OCI-LY7 (cell line): ENCODE measurements around the gene IL22RA2. TPM values are rescaled to one million over a fixed set of nuclear protein-coding genes. Genes with fewer than 3 reads are reported as not detected.

Experiments used
- BruUV-seq: library from RNA; stranded (reverse); fragments of 400-500 nt; replicated peaks from 2 replicates; lab custom pipeline; 2021; lab: Mats Ljungman, UMichigan
- CTCF ChIA-PET: fragments of 300-600 bp; sonication (Branson Sonifier 250); formaldehyde crosslinking; loops from one replicate; lab custom pipeline; 2022; ENCODE audit warnings: antibody characterized with exemption; ENCODE audit not compliant: unreplicated experiment; lab: Charles Lee
- POLR2A ChIA-PET: fragments of 300-600 bp; sonication (Branson Sonifier 250); formaldehyde crosslinking; loops from one replicate; lab custom pipeline; 2022; ENCODE audit warnings: antibody characterized with exemption; lab: Charles Lee
- DNase-seq: peaks from one replicate; pipeline ENCODE4 v3.0.0-alpha.2; 2015; ENCODE audit warnings: low spot score
- H2AFZ ChIP-seq: fragments of 200-600 bp; sonication (generic), shearing (Covaris generic); 2 replicates; pipeline ENCODE4 v1.6.1; 2014; ENCODE audit warnings: mild to moderate bottlenecking, antibody characterized with exemption, low read length, moderate library complexity
- H3K27ac ChIP-seq: fragments of 200-600 bp; sonication (generic); 2 replicates; pipeline ENCODE4 v1.5.1; 2014; ENCODE audit warnings: mixed run types, low read depth, mild to moderate bottlenecking, moderate library complexity, low read length, inconsistent platforms; ENCODE audit not compliant: poor library complexity, severe bottlenecking
- H3K36me3 ChIP-seq: fragments of 200-600 bp; sonication (generic); 2 replicates; pipeline ENCODE4 v1.6.1; 2014; ENCODE audit warnings: mild to moderate bottlenecking, antibody characterized with exemption, low read length, moderate library complexity, mixed read lengths; ENCODE audit not compliant: insufficient read depth
- H3K4me1 ChIP-seq: fragments of 200-600 bp; sonication (generic); 2 replicates; pipeline ENCODE4 v1.5.1; 2014; ENCODE audit warnings: mild to moderate bottlenecking, low read length; ENCODE audit not compliant: insufficient read depth, poor library complexity, severe bottlenecking
- H3K4me2 ChIP-seq: fragments of 200-600 bp; sonication (generic); 2 replicates; pipeline ENCODE4 v1.6.1; 2014; ENCODE audit warnings: mild to moderate bottlenecking, low read length
- H3K4me3 ChIP-seq: fragments of 200-600 bp; sonication (generic); 2 replicates; pipeline ENCODE4 v1.5.1; 2014; ENCODE audit warnings: mild to moderate bottlenecking, low read depth, low read length; ENCODE audit not compliant: poor library complexity, severe bottlenecking
- H3K79me2 ChIP-seq: fragments of 200-600 bp; sonication (generic); 2 replicates; pipeline ENCODE4 v1.6.1; 2016; ENCODE audit warnings: low read depth, mild to moderate bottlenecking, low read length, moderate library complexity, mixed read lengths; ENCODE audit not compliant: insufficient read depth
- H3K9me2 ChIP-seq: fragments of 200-600 bp; sonication (generic); 2 replicates; pipeline ENCODE4 v1.6.1; 2016; ENCODE audit warnings: mild to moderate bottlenecking, low read length, mixed read lengths; ENCODE audit not compliant: insufficient read depth
- H3K9me3 ChIP-seq: fragments of 200-600 bp; sonication (generic); 2 replicates; pipeline ENCODE4 v1.6.1; 2014; ENCODE audit warnings: mild to moderate bottlenecking, mixed run types, low read length, mixed read lengths
- H4K20me1 ChIP-seq: fragments of 200-600 bp; sonication (generic); 2 replicates; pipeline ENCODE4 v1.6.1; 2014; ENCODE audit warnings: mild to moderate bottlenecking, antibody characterized with exemption, low read length, moderate library complexity, mixed read lengths; ENCODE audit not compliant: insufficient read depth
- EZH2phosphoT487 ChIP-seq: fragments of 200-600 bp; sonication (generic); IDR thresholded peaks from 2 replicates; pipeline ENCODE4 v1.6.1; 2018; ENCODE audit warnings: low read depth, borderline replicate concordance, mild to moderate bottlenecking, mixed run types, antibody characterized with exemption, low read length, moderate library complexity, mixed read lengths
- intact Hi-C: fragments of 100-400 bp; cut with micrococcal nuclease; formaldehyde crosslinking; loops from one replicate; pipeline ENCODE4 v1.10.0; 2022; ENCODE audit not compliant: unreplicated experiment
- total RNA-seq, 2 experiments: library from RNA; depleted of rRNA in 1 of 2; stranded (reverse); fragments of >200 nt in 1 of 2; shearing (Covaris generic) in 1 of 2; gene quantifications; 2 replicates each; pipeline ENCODE4 v1.2.3, GENCODE V29; 2014 to 2022
- TF ChIP-seq, protein P1 (sequence below): fragments of 200-600 bp; sonication (generic); conservative IDR thresholded peaks from 2 replicates; pipeline ENCODE4 v1.5.1; 2014; ENCODE audit warnings: mild to moderate bottlenecking, antibody characterized with exemption, low read length, moderate library complexity, mixed read lengths

The IL22RA2 gene
- total RNA-seq, 2 experiments from 2014 or later = not detected

DNA sequence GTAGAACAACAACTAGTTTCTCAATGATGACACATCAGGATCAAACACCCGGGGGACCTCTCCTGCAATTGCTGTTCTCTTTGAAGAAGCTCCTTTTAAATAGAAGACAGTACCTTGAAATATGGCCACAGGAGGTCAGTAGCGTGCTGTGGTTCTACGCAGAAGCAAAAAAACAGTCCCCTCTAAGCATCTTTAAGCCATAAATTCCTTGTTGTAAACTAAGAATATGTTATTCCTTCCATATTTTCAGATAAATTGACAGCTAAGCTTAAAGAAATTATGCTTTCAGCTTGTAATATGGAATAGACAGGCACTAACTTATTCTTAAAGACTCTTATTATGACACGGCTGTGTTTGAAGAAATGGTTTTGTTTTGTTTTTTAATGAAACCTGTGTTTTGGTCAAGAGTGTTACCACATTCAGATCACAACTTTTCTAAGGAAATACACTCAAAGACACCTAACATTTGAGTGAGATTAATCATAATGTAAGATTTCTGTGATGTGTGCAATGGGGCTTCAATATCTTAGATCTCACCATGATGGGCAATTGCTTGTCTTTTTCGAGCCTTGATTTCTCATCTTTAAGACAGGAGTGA, 78.9 kb downstream of the IL22RA2 start:
- peak; percentile 83 for DNase-seq
- H3K9me3 ChIP-seq = no peaks in the 10 kb centered on the region
- ChIA-PET CTCF (interaction anchor here (0.6 to 3.8 kb wide), 8 partner anchors 72 to 495 kb away, joined by 3 to 34 read pairs (median 4); no protein-coding TSS in a partner anchor), POLR2A (interaction anchor here (0.6 to 3.4 kb wide), 13 partner anchors 10 to 231 kb away, joined by 3 to 15 read pairs (median 3); no protein-coding TSS in a partner anchor)
- H3K27ac ChIP-seq = peak overlapping the region; percentile 42
- H3K36me3 ChIP-seq = no peaks in the 10 kb centered on the region
- H3K4me2 ChIP-seq = peak overlapping the region; percentile 62
- H3K4me3 ChIP-seq = no peak overlapping the region
- no peaks in the 10 kb centered on the region for H3K79me2 ChIP-seq
- intact Hi-C loops = loop anchor here (1.0 to 10.0 kb wide), 7 partner anchors 72 to 547 kb away; partner anchors contain the start of gene IFNGR1
- peaks cover 53% of the 10 kb centered on the region for H3K4me1 ChIP-seq
- TF ChIP-seq EZH2phosphoT487 = no peak
- TF ChIP-seq, protein P1, sequence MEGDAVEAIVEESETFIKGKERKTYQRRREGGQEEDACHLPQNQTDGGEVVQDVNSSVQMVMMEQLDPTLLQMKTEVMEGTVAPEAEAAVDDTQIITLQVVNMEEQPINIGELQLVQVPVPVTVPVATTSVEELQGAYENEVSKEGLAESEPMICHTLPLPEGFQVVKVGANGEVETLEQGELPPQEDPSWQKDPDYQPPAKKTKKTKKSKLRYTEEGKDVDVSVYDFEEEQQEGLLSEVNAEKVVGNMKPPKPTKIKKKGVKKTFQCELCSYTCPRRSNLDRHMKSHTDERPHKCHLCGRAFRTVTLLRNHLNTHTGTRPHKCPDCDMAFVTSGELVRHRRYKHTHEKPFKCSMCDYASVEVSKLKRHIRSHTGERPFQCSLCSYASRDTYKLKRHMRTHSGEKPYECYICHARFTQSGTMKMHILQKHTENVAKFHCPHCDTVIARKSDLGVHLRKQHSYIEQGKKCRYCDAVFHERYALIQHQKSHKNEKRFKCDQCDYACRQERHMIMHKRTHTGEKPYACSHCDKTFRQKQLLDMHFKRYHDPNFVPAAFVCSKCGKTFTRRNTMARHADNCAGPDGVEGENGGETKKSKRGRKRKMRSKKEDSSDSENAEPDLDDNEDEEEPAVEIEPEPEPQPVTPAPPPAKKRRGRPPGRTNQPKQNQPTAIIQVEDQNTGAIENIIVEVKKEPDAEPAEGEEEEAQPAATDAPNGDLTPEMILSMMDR = peak; percentile 98
- H3K9me2 ChIP-seq = no peaks in the 10 kb centered on the region
- H4K20me1 ChIP-seq = no peaks in the 10 kb centered on the region
- no TSS peak for BruUV-seq
- peak overlapping the region; percentile 21; the same call in 1 of the 2 replicates for H2AFZ ChIP-seq

Other genes with a start within 250 kb of the IL22RA2 start
- not detected in 2 replicates for gene IL20RA, start 128.7 kb downstream of the IL22RA2 start, total RNA-seq (2014; rRNA removed; shearing (Covaris generic))
- not detected in 2 replicates for gene IL20RA, start 128.7 kb downstream of the IL22RA2 start, total RNA-seq (2022)
- gene IFNGR1, start 45.7 kb upstream of the IL22RA2 start, total RNA-seq (2014; rRNA removed; shearing (Covaris generic)) = 23.2 and 25.6 TPM in 2 replicates
- gene IFNGR1, start 45.7 kb upstream of the IL22RA2 start, total RNA-seq (2022) = 22.8 and 23.6 TPM in 2 replicates